ENCODE measurements around the gene OSR1. TPM values are rescaled to one million over a fixed set of nuclear protein-coding genes. Genes with fewer than 3 reads are reported as not detected.

OSR1 gene
- total RNA-seq, 1 experiment from 2014 or later = 6.9 TPM

DNA sequence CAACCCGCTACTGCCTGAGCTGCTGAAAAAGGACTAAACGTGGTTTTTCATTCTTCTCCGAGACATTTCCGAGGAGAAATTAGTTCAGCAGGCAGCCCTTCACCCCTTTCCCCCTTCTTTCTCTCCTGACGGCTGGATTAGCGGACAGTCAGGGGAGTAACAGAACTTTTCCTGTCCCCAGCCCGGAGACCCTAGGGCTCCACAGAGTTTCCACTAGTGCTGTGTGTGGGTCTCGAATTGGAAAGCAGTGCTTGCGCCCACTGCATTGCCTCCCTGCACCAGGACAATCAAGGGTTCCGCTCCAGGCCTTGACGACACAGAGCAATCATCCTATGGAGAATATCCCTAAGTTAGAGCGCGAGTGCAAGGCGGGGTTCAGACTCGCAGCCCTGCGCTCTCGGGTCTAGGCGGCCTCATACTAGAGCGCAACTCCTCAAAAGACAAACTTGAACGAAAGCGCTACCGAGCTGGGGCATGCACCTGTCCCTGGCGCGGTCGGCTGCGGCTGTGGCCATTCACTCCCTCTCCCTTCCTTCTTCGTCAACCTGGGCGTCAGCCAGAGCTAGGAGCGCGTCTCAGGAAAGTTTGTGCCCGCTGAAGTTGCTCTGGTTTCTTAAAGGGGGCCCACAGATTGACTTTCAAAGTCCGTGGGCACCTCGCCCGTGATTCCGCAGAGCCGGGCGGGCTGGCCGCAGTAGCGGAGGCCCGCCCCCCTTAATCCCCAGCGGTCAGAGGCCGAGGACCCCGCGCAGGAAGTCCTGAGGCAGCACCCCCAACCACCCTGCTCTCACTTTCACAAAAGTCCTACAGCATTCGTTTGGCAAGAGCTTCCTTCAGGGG is 801 bp downstream of the OSR1 start:
- peak overlapping the region; percentile 89 for H2AFZ ChIP-seq

DNA sequence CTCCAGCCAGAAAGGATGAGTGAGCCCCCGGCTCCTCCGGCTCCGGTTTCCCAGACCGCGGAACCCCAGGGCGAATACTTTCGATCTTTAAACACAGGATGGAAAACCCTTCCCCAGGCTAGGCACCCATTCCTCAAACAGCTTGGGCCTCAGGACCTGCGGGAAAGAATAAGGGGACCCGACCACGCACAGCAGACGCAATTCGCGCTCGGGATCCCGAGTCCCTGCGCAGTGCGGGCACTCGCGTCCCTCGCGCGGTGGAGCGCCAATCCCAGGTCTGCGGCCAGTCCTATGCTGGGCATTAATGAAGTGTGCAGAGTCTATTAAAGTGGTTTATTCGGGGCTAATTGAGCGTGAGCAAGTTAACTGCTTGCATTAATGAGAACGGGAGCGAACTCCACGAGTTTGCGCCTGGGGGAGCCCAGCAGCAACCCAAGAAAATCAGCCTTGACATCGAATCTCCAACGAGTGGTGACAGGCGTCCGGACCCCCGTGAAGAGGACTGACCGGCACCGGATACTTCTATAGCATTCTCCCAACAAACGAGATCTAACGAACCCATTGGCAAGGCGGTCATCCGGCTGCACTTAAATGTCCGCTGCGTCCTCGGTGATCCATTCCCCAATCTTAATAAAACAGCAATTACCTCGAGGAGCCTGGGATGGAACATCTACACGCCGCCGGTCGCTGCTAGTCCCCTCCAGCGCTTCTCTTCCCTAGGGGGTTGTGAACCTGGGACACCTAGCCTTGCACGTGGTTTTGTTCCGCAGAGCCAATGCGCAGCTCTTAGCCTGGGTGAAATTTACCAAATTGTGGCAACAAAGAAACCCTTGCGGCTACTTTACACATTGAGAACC is 1.6 kb downstream of the OSR1 start:
- Histone ChIP-seq H4K20me1 (ENCODE audit: insufficient read depth) (no peaks in the 10 kb centered on the region), H3K9me2 (ENCODE audit: insufficient read depth) (no peaks in the 10 kb centered on the region), H3K27ac (no peak overlapping the region), H3K4me2 (peak overlapping the region; percentile 89), H3K9me3 (ENCODE audit: insufficient read depth, low read depth) (no peaks in the 10 kb centered on the region), H3K36me3 (ENCODE audit: low read depth) (no peaks in the 10 kb centered on the region), H3K4me1 (replicated peaks; ENCODE audit: insufficient read depth) (peaks cover 8% of the 10 kb centered on the region; the same call in 1 of the 2 replicates), H2AFZ (no peak overlapping the region; the same call in 1 of the 2 replicates), H3K4me3 (peak overlapping the region; percentile 70), H3F3A (ENCODE audit: insufficient read depth, low read depth) (no peaks in the 10 kb centered on the region), H3K27me3 (ENCODE audit: insufficient read depth, low read depth) (no peaks in the 10 kb centered on the region), H3K79me2 (ENCODE audit: low read depth) (peaks cover 23% of the 10 kb centered on the region)
- TF ChIP-seq, protein P1, sequence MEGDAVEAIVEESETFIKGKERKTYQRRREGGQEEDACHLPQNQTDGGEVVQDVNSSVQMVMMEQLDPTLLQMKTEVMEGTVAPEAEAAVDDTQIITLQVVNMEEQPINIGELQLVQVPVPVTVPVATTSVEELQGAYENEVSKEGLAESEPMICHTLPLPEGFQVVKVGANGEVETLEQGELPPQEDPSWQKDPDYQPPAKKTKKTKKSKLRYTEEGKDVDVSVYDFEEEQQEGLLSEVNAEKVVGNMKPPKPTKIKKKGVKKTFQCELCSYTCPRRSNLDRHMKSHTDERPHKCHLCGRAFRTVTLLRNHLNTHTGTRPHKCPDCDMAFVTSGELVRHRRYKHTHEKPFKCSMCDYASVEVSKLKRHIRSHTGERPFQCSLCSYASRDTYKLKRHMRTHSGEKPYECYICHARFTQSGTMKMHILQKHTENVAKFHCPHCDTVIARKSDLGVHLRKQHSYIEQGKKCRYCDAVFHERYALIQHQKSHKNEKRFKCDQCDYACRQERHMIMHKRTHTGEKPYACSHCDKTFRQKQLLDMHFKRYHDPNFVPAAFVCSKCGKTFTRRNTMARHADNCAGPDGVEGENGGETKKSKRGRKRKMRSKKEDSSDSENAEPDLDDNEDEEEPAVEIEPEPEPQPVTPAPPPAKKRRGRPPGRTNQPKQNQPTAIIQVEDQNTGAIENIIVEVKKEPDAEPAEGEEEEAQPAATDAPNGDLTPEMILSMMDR (conservative IDR thresholded peaks at IDR 0.05) = no peak
- TF ChIP-seq EZH2 (IDR thresholded peaks at IDR 0.05; ENCODE audit: low read depth) = no peak
- no peak for DNase-seq
- intact Hi-C loops (cut with micrococcal nuclease; ENCODE audit: unreplicated experiment) = no loop called here
- BruUV-seq (replicated peaks) = no TSS peak
- ChIA-PET CTCF (no interaction called here), POLR2A (ENCODE audit: unreplicated experiment) (no interaction called here)

More for the DNA sequence above, 801 bp downstream of the OSR1 start:
- ChIA-PET CTCF (interaction anchor here (0.6 to 0.7 kb wide), 3 partner anchors 253 to 1686 kb away, joined by 3 to 11 read pairs (median 11); no protein-coding TSS in a partner anchor), POLR2A (ENCODE audit: unreplicated experiment) (interaction anchor here (0.6 kb wide), 1 partner anchor 1089 kb away, joined by 3 read pairs; the partner anchor contains the start of gene RHOB)
- BruUV-seq (replicated peaks) = TSS peak; percentile 40
- no peak for TF ChIP-seq EZH2 (IDR thresholded peaks at IDR 0.05; ENCODE audit: low read depth)
- TF ChIP-seq, protein P1 (conservative IDR thresholded peaks at IDR 0.05) = no peak
- no peaks in the 10 kb centered on the region for H3K9me2 ChIP-seq (ENCODE audit: insufficient read depth)
- no peaks in the 10 kb centered on the region for H3K27me3 ChIP-seq (ENCODE audit: insufficient read depth, low read depth)
- H3K9me3 ChIP-seq (ENCODE audit: insufficient read depth, low read depth) = no peaks in the 10 kb centered on the region
- H3K27ac ChIP-seq = no peak overlapping the region
- H3F3A ChIP-seq (ENCODE audit: insufficient read depth, low read depth) = peaks cover 1% of the 10 kb centered on the region; the same call in 1 of the 2 replicates
- no peaks in the 10 kb centered on the region for H3K36me3 ChIP-seq (ENCODE audit: low read depth)
- H4K20me1 ChIP-seq (ENCODE audit: insufficient read depth) = no peaks in the 10 kb centered on the region
- intact Hi-C loops (cut with micrococcal nuclease; ENCODE audit: unreplicated experiment) = loop anchor here (1.0 kb wide), 1 partner anchor 528 kb away; no protein-coding TSS in a partner anchor
- H3K4me3 ChIP-seq = peak overlapping the region; percentile 70
- peak in 1 of 2 experiments; percentile 43 for DNase-seq
- peaks cover 23% of the 10 kb centered on the region for H3K79me2 ChIP-seq (ENCODE audit: low read depth)
- peaks cover 13% of the 10 kb centered on the region; the same call in 1 of the 2 replicates for H3K4me1 ChIP-seq (replicated peaks; ENCODE audit: insufficient read depth)
- peak overlapping the region; percentile 89 for H3K4me2 ChIP-seq

- Histone ChIP-seq H3K27ac (no peak overlapping the region), H3K79me2 (ENCODE audit: low read depth) (peaks cover 23% of the 10 kb centered on the region), H3K4me3 (no peak overlapping the region), H3K27me3 (ENCODE audit: insufficient read depth, low read depth) (no peaks in the 10 kb centered on the region), H3K4me1 (replicated peaks; ENCODE audit: insufficient read depth) (0 out of 2 replicates have a peak, but pooled peaks cover 6% of the 10 kb centered on the region), H3K9me2 (ENCODE audit: insufficient read depth) (no peaks in the 10 kb centered on the region), H4K20me1 (ENCODE audit: insufficient read depth) (no peaks in the 10 kb centered on the region), H3K36me3 (ENCODE audit: low read depth) (no peaks in the 10 kb centered on the region), H3K4me2 (no peak overlapping the region), H3F3A (ENCODE audit: insufficient read depth, low read depth) (no peaks in the 10 kb centered on the region), H3K9me3 (ENCODE audit: insufficient read depth, low read depth) (no peaks in the 10 kb centered on the region; the same call in 1 of the 2 replicates), H2AFZ (no peak overlapping the region)
- BruUV-seq (replicated peaks) = no TSS peak
- TF ChIP-seq, protein P1 (conservative IDR thresholded peaks at IDR 0.05) = no peak
- no peak for TF ChIP-seq EZH2 (IDR thresholded peaks at IDR 0.05; ENCODE audit: low read depth)
- ChIA-PET CTCF (no interaction called here), POLR2A (ENCODE audit: unreplicated experiment) (no interaction called here)
- no peak for DNase-seq
- intact Hi-C loops (cut with micrococcal nuclease; ENCODE audit: unreplicated experiment) = no loop called here
These were observed 2.4 kb downstream of the OSR1 start for GRCh38 chr2:19355931-19356544.
